NCI-H2227 (cell line): ENCODE data around the gene GNA14.
"Not testable (repeated sequence)": the region's sequence is repeated elsewhere in the genome, so short reads cannot be mapped to it uniquely, and the experiment has no call there.

Experiments
- DNase-seq: peaks from one replicate; lab custom pipeline; 2025; ENCODE audit not compliant: unreplicated experiment; lab: John Stamatoyannopoulos, UW

Gene GNA14

GRCh38 chr9:77421506-77422265 is 226.4 kb downstream of the GNA14 start:
- DNase-seq: no peak

GRCh38 chr9:77420641-77421040 is 227.5 kb downstream of the GNA14 start:
- DNase-seq: no peak

- no peak for DNase-seq
Observed at GRCh38 chr9:77418226-77418625, 229.9 kb downstream of the GNA14 start.

- DNase-seq: no peak
Observed at GRCh38 chr9:77417566-77417965, 230.6 kb downstream of the GNA14 start.

GRCh38 chr9:77408521-77408920 is 239.6 kb downstream of the GNA14 start:
- not testable (repeated sequence) for DNase-seq

- no peak for DNase-seq
Observed at GRCh38 chr9:77403239-77403638, 244.9 kb downstream of the GNA14 start.

- DNase-seq: no peak
Observed at GRCh38 chr9:77402286-77402685, 245.8 kb downstream of the GNA14 start.

GRCh38 chr9:77399964-77400363 is 248.2 kb downstream of the GNA14 start:
- DNase-seq: no peak

GRCh38 chr9:77398581-77398980 is 249.5 kb downstream of the GNA14 start:
- not testable (repeated sequence) for DNase-seq

GRCh38 chr9:77392328-77392727 is 255.8 kb downstream of the GNA14 start:
- DNase-seq: no peak

GRCh38 chr9:77391834-77392233 is 256.3 kb downstream of the GNA14 start:
- no peak for DNase-seq

- DNase-seq: no peak
Observed at GRCh38 chr9:77386187-77386586, 261.9 kb downstream of the GNA14 start.

- no peak for DNase-seq
Observed at GRCh38 chr9:77384406-77384805, 263.7 kb downstream of the GNA14 start.

GRCh38 chr9:77375956-77376532 is 272.1 kb downstream of the GNA14 start:
- DNase-seq: no peak

GRCh38 chr9:77374266-77374665 is 273.9 kb downstream of the GNA14 start:
- DNase-seq: no peak
